AG04450 (cell line): ENCODE measurements around the gene PINLYP. TPM values are rescaled to one million over a fixed set of nuclear protein-coding genes. Genes with fewer than 3 reads are reported as not detected.

Source experiments
- CTCF ChIA-PET: fragments of 300-600, 350-600 bp; formaldehyde crosslinking; extraction: SDS; loops from one replicate; lab custom pipeline; 2022; ENCODE audit warnings: antibody characterized with exemption, inconsistent platforms; lab: Charles Lee
- POLR2A ChIA-PET: fragments of 350-600 bp; formaldehyde crosslinking; extraction: SDS; loops from one replicate; lab custom pipeline; 2021; ENCODE audit warnings: antibody characterized with exemption, inconsistent platforms; lab: Yijun Ruan, JAX
- DNase-seq: peaks from one replicate; pipeline ENCODE4 v3.0.0-alpha.2; 2011; ENCODE audit warnings: low read depth, low spot score
- H3K27ac ChIP-seq: one replicate; pipeline ENCODE4 v1.5.1; 2012; ENCODE audit warnings: low read depth, low read length, control low read depth
- H3K27me3 ChIP-seq: one replicate; pipeline ENCODE4 v1.6.0; 2012; ENCODE audit warnings: low read length; ENCODE audit not compliant: control insufficient read depth, insufficient read depth
- H3K4me3 ChIP-seq: 2 replicates; pipeline ENCODE4 v1.5.1; 2011; ENCODE audit warnings: mild to moderate bottlenecking, low read depth, low read length, control low read depth
- H3K9me3 ChIP-seq: 2 replicates; pipeline ENCODE4 v1.5.1; 2012; ENCODE audit warnings: low read length; ENCODE audit not compliant: control insufficient read depth, insufficient read depth
- CTCF ChIP-seq: IDR thresholded peaks from 2 replicates; pipeline ENCODE4 v1.5.1; 2011; ENCODE audit warnings: low read depth, low read length, control low read depth, inconsistent platforms
- polyA plus RNA-seq: library from polyadenylated mRNA; depleted of rRNA; stranded (reverse); fragments of >200 nt; gene quantifications from 2 replicates; pipeline ENCODE4 v1.2.3, GENCODE V29; 2011

PINLYP gene
- polyA plus RNA-seq, 1 experiment = 1.8 TPM

- DNase-seq = no peak
- H3K27ac ChIP-seq = no peak overlapping the region
- POLR2A ChIA-PET = interaction anchor here (0.6 to 1.3 kb wide), 4 partner anchors 18 to 400 kb away, joined by 4 to 8 read pairs (median 6); partner anchors contain the start of gene PHLDB3
- TF ChIP-seq CTCF = no peak
- no peaks in the 10 kb centered on the region for H3K27me3 ChIP-seq
- H3K9me3 ChIP-seq = no peaks in the 10 kb centered on the region
- CTCF ChIA-PET = interaction anchor here (0.7 to 2.8 kb wide), 8 partner anchors 9 to 1256 kb away, joined by 3 to 26 read pairs (median 5); no protein-coding TSS in a partner anchor
- no peak overlapping the region for H3K4me3 ChIP-seq
Measured at GRCh38 chr19:43527860-43528622, 47.6 kb upstream of the PINLYP start.

- Histone ChIP-seq H3K27me3 (no peaks in the 10 kb centered on the region), H3K27ac (peak overlapping the region; percentile 73), H3K4me3 (peak overlapping the region; percentile 68), H3K9me3 (no peaks in the 10 kb centered on the region)
- ChIA-PET CTCF (interaction anchor here (0.6 to 5.7 kb wide), 5 partner anchors 13 to 100 kb away, joined by 3 to 52 read pairs (median 6); partner anchors contain the start of genes IRGQ and ZNF576), POLR2A (interaction anchor here (0.5 to 1.5 kb wide), 7 partner anchors 13 to 404 kb away, joined by 3 to 10 read pairs (median 4); partner anchors contain the start of genes IRGQ and ZNF576)
- DNase-seq = no peak
- TF ChIP-seq CTCF = no peak
Measured at GRCh38 chr19:43532571-43532961, 43.0 kb upstream of the PINLYP start.

GRCh38 chr19:43532962-43533545, 42.5 kb upstream of the PINLYP start, which contains the start of gene ZNF575:
Gene ZNF575 (plus strand): TSS chr19:43533188. CDS start chr19:43534423, 1,235 bp downstream.
- ChIA-PET POLR2A (interaction anchor here (0.5 to 1.5 kb wide), 9 partner anchors 13 to 403 kb away, joined by 3 to 10 read pairs (median 4); partner anchors contain the start of genes IRGQ and ZNF576), CTCF (interaction anchor here (0.6 to 5.7 kb wide), 5 partner anchors 13 to 101 kb away, joined by 3 to 52 read pairs (median 6); partner anchors contain the start of genes IRGQ and ZNF576)
- H3K27me3 ChIP-seq = no peaks in the 10 kb centered on the region
- peak within 1 kb of the TSS; percentile 91 for H3K27ac ChIP-seq
- DNase-seq = peak; percentile 93
- H3K9me3 ChIP-seq = no peaks in the 10 kb centered on the region
- no peak for TF ChIP-seq CTCF
- peak within 1 kb of the TSS; percentile 68 for H3K4me3 ChIP-seq

- ChIA-PET CTCF (interaction anchor here (2.4 to 5.7 kb wide), 2 partner anchors 22 to 61 kb away, joined by 6 to 52 read pairs; partner anchors contain the start of genes IRGQ and ZNF576), POLR2A (interaction anchor here (0.8 to 1.5 kb wide), 7 partner anchors 14 to 135 kb away, joined by 3 to 6 read pairs (median 4); partner anchors contain the start of genes IRGQ and ZNF576)
- TF ChIP-seq CTCF = no peak
Measured at GRCh38 chr19:43533546-43534304, 41.9 kb upstream of the PINLYP start.

More at GRCh38 chr19:43533546-43534304, 41.9 kb upstream of the PINLYP start:
- Histone ChIP-seq H3K4me3 (peak overlapping the region; percentile 68), H3K27ac (peak overlapping the region; percentile 91), H3K9me3 (no peaks in the 10 kb centered on the region), H3K27me3 (no peaks in the 10 kb centered on the region)
- DNase-seq = peak; percentile 99
